Activated CD8-positive, alpha-beta T cell treated with anti-CD3 and anti-CD28 coated beads, Interleukin-2, amount 10 ng/mL, durations not matched to agents 7 days and 5 days (primary cell): ENCODE measurements around the gene MSI2. TPM values are rescaled to one million over a fixed set of nuclear protein-coding genes. Genes with fewer than 3 reads are reported as not detected.

Experiments
- ATAC-seq: fragments of 150-1000 bp; cut with Tn5 transposase; one replicate; pipeline ENCODE4 v1.10.0; 2021; ENCODE audit warnings: moderate library complexity
- CTCF ChIA-PET: fragments of 350-600 bp; sonication (Branson Sonifier 250); formaldehyde crosslinking; loops from one replicate; lab custom pipeline; 2021; ENCODE audit warnings: antibody characterized with exemption; lab: Charles Lee
- POLR2A ChIA-PET: fragments of 350-600 bp; sonication (Branson Sonifier 250); formaldehyde crosslinking; loops from one replicate; lab custom pipeline; 2021; ENCODE audit warnings: antibody characterized with exemption; lab: Charles Lee
- DNase-seq: peaks from one replicate; pipeline ENCODE4 v3.0.0-alpha.2; 2020
- H3K27ac Mint-ChIP-seq: one replicate; pipeline ENCODE4 v1.8.0; 2021; ENCODE audit warnings: mild to moderate bottlenecking, mixed read lengths
- H3K27me3 Mint-ChIP-seq: one replicate; pipeline ENCODE4 v1.8.0; 2021; ENCODE audit warnings: low read depth, mixed read lengths
- H3K36me3 Mint-ChIP-seq: one replicate; pipeline ENCODE4 v1.8.0; 2021; ENCODE audit warnings: low read depth, mixed read lengths
- H3K4me1 Mint-ChIP-seq: one replicate; pipeline ENCODE4 v1.8.0; 2021; ENCODE audit warnings: low read depth, mixed read lengths
- H3K4me3 Mint-ChIP-seq: one replicate; pipeline ENCODE4 v1.8.0; 2021; ENCODE audit warnings: mild to moderate bottlenecking, mixed read lengths
- H3K9me3 Mint-ChIP-seq: one replicate; pipeline ENCODE4 v1.8.0; 2022; ENCODE audit warnings: mixed read lengths; ENCODE audit not compliant: insufficient read depth
- total RNA-seq, 2 experiments: library from RNA; stranded (reverse); gene quantifications; one replicate each; pipeline ENCODE4 v1.2.3, GENCODE V29; 2021

MSI2 gene
- total RNA-seq, 2 experiments from 2014 or later, result 123 to 125 TPM

GRCh38 chr17:57691939-57692338 is 435.6 kb downstream of the MSI2 start:
- Mint-ChIP-seq H3K27ac (no peak overlapping the region), H3K27me3 (no peaks in the 10 kb centered on the region), H3K9me3 (peaks cover 3% of the 10 kb centered on the region), H3K36me3 (peaks cover 14% of the 10 kb centered on the region), H3K4me1 (peaks cover 18% of the 10 kb centered on the region), H3K4me3 (no peak overlapping the region)
- CTCF ChIA-PET, result interaction anchor here (1.1 to 1.2 kb wide), 2 partner anchors 20 to 92 kb away, joined by 3 read pairs; no protein-coding TSS in a partner anchor
- DNase-seq (no peak), ATAC-seq (no peak)
- POLR2A ChIA-PET, result no interaction called here

- POLR2A ChIA-PET, result no interaction called here
- CTCF ChIA-PET, result interaction anchor here (1.5 kb wide), 1 partner anchor 95 kb away, joined by 3 read pairs; no protein-coding TSS in a partner anchor
These were observed 436.4 kb downstream of the MSI2 start for GRCh38 chr17:57692770-57693169.

GRCh38 chr17:57694051-57694450 is 437.7 kb downstream of the MSI2 start:
- no peak for DNase-seq
- peaks cover 3% of the 10 kb centered on the region for H3K9me3 Mint-ChIP-seq
- no peak overlapping the region for H3K27ac Mint-ChIP-seq
- peaks cover 14% of the 10 kb centered on the region for H3K36me3 Mint-ChIP-seq
- peaks cover 18% of the 10 kb centered on the region for H3K4me1 Mint-ChIP-seq
- H3K27me3 Mint-ChIP-seq, result no peaks in the 10 kb centered on the region
- no peak overlapping the region for H3K4me3 Mint-ChIP-seq
- ChIA-PET CTCF (interaction anchor here (0.6 to 3.3 kb wide), 5 partner anchors 22 to 732 kb away, joined by 3 to 15 read pairs (median 4); no protein-coding TSS in a partner anchor), POLR2A (no interaction called here)
- ATAC-seq, result no peak

More at GRCh38 chr17:57692770-57693169, 436.4 kb downstream of the MSI2 start:
- ATAC-seq (no peak), DNase-seq (no peak)
- peaks cover 14% of the 10 kb centered on the region for H3K36me3 Mint-ChIP-seq
- no peaks in the 10 kb centered on the region for H3K27me3 Mint-ChIP-seq
- peaks cover 3% of the 10 kb centered on the region for H3K9me3 Mint-ChIP-seq
- H3K4me1 Mint-ChIP-seq, result peaks cover 18% of the 10 kb centered on the region
- peak overlapping the region; percentile 49 for H3K4me3 Mint-ChIP-seq
- H3K27ac Mint-ChIP-seq, result peak overlapping the region; percentile 8

GRCh38 chr17:57696050-57696449 is 439.7 kb downstream of the MSI2 start:
- Mint-ChIP-seq H3K4me3 (no peak overlapping the region), H3K4me1 (peaks cover 18% of the 10 kb centered on the region), H3K36me3 (peaks cover 14% of the 10 kb centered on the region), H3K9me3 (peaks cover 3% of the 10 kb centered on the region), H3K27ac (no peak overlapping the region), H3K27me3 (no peaks in the 10 kb centered on the region)
- ATAC-seq, result no peak
- POLR2A ChIA-PET, result interaction anchor here (0.5 kb wide), 1 partner anchor 31 kb away, joined by 3 read pairs; no protein-coding TSS in a partner anchor
- CTCF ChIA-PET, result interaction anchor here (0.8 to 3.3 kb wide), 4 partner anchors 24 to 452 kb away, joined by 3 to 15 read pairs (median 5); no protein-coding TSS in a partner anchor
- no peak for DNase-seq

- no peak for ATAC-seq
These were observed 440.9 kb downstream of the MSI2 start for GRCh38 chr17:57697197-57697596.

GRCh38 chr17:57697891-57698711 is 441.8 kb downstream of the MSI2 start:
- H3K27me3 Mint-ChIP-seq, result no peaks in the 10 kb centered on the region
- no peak overlapping the region for H3K27ac Mint-ChIP-seq
- DNase-seq (no peak), ATAC-seq (no peak)
- ChIA-PET CTCF (interaction anchor here (1.5 kb wide), 1 partner anchor 9 kb away, joined by 3 read pairs; no protein-coding TSS in a partner anchor), POLR2A (no interaction called here)
- no peaks in the 10 kb centered on the region for H3K9me3 Mint-ChIP-seq
- peaks cover 10% of the 10 kb centered on the region for H3K4me1 Mint-ChIP-seq
- H3K36me3 Mint-ChIP-seq, result peaks cover 7% of the 10 kb centered on the region
- H3K4me3 Mint-ChIP-seq, result no peak overlapping the region

More at GRCh38 chr17:57697197-57697596, 440.9 kb downstream of the MSI2 start:
- H3K27me3 Mint-ChIP-seq, result no peaks in the 10 kb centered on the region
- peaks cover 3% of the 10 kb centered on the region for H3K9me3 Mint-ChIP-seq
- ChIA-PET POLR2A (no interaction called here), CTCF (interaction anchor here (1.5 to 3.3 kb wide), 3 partner anchors 8 to 99 kb away, joined by 3 to 15 read pairs (median 5); no protein-coding TSS in a partner anchor)
- H3K4me1 Mint-ChIP-seq, result peaks cover 18% of the 10 kb centered on the region
- no peak for DNase-seq
- H3K36me3 Mint-ChIP-seq, result peaks cover 14% of the 10 kb centered on the region
- H3K4me3 Mint-ChIP-seq, result no peak overlapping the region
- H3K27ac Mint-ChIP-seq, result no peak overlapping the region

- H3K27me3 Mint-ChIP-seq, result no peaks in the 10 kb centered on the region
- H3K36me3 Mint-ChIP-seq, result peaks cover 2% of the 10 kb centered on the region
- ChIA-PET CTCF (no interaction called here), POLR2A (no interaction called here)
- H3K4me3 Mint-ChIP-seq, result no peak overlapping the region
- no peaks in the 10 kb centered on the region for H3K9me3 Mint-ChIP-seq
- H3K4me1 Mint-ChIP-seq, result no peaks in the 10 kb centered on the region
- ATAC-seq (no peak), DNase-seq (no peak)
- no peak overlapping the region for H3K27ac Mint-ChIP-seq
These were observed 443.5 kb downstream of the MSI2 start for GRCh38 chr17:57699751-57700219.

GRCh38 chr17:57701124-57701523 is 444.8 kb downstream of the MSI2 start:
- no peaks in the 10 kb centered on the region for H3K4me1 Mint-ChIP-seq
- no peaks in the 10 kb centered on the region for H3K9me3 Mint-ChIP-seq
- DNase-seq, result no peak
- CTCF ChIA-PET, result interaction anchor here (1.0 to 1.7 kb wide), 2 partner anchors 28 to 133 kb away, joined by 3 to 5 read pairs; no protein-coding TSS in a partner anchor
- POLR2A ChIA-PET, result no interaction called here
- no peak overlapping the region for H3K27ac Mint-ChIP-seq
- ATAC-seq, result no peak
- no peak overlapping the region for H3K4me3 Mint-ChIP-seq
- H3K27me3 Mint-ChIP-seq, result peaks cover under 1% of the 10 kb centered on the region
- H3K36me3 Mint-ChIP-seq, result no peaks in the 10 kb centered on the region

GRCh38 chr17:57703273-57703672 is 446.9 kb downstream of the MSI2 start:
- DNase-seq (no peak), ATAC-seq (no peak)
- Mint-ChIP-seq H3K9me3 (no peaks in the 10 kb centered on the region), H3K36me3 (no peaks in the 10 kb centered on the region), H3K4me1 (no peaks in the 10 kb centered on the region), H3K27me3 (peaks cover 4% of the 10 kb centered on the region), H3K4me3 (no peak overlapping the region), H3K27ac (no peak overlapping the region)
- POLR2A ChIA-PET, result no interaction called here
- CTCF ChIA-PET, result no interaction called here

GRCh38 chr17:57704448-57704847 is 448.1 kb downstream of the MSI2 start:
- Mint-ChIP-seq H3K27ac (no peak overlapping the region), H3K4me3 (no peak overlapping the region), H3K27me3 (peaks cover 4% of the 10 kb centered on the region), H3K36me3 (no peaks in the 10 kb centered on the region), H3K9me3 (no peaks in the 10 kb centered on the region), H3K4me1 (no peaks in the 10 kb centered on the region)
- DNase-seq, result no peak
- POLR2A ChIA-PET, result no interaction called here
- no peak for ATAC-seq
- CTCF ChIA-PET, result interaction anchor here (1.5 kb wide), 1 partner anchor 461 kb away, joined by 6 read pairs; no protein-coding TSS in a partner anchor

- ATAC-seq, result no peak
- POLR2A ChIA-PET, result no interaction called here
- no peak for DNase-seq
These were observed 449.8 kb downstream of the MSI2 start for GRCh38 chr17:57705921-57706695.

More at GRCh38 chr17:57705921-57706695, 449.8 kb downstream of the MSI2 start:
- CTCF ChIA-PET, result interaction anchor here (1.5 kb wide), 1 partner anchor 463 kb away, joined by 6 read pairs; no protein-coding TSS in a partner anchor
- no peaks in the 10 kb centered on the region for H3K4me1 Mint-ChIP-seq
- no peaks in the 10 kb centered on the region for H3K9me3 Mint-ChIP-seq
- no peaks in the 10 kb centered on the region for H3K36me3 Mint-ChIP-seq
- H3K27me3 Mint-ChIP-seq, result peaks cover 11% of the 10 kb centered on the region
- no peak overlapping the region for H3K27ac Mint-ChIP-seq
- no peak overlapping the region for H3K4me3 Mint-ChIP-seq
